ENCODE data around the gene LASP1. TPM values are rescaled to one million over a fixed set of nuclear protein-coding genes. Genes with fewer than 3 reads are reported as not detected.

LASP1 gene
- polyA plus RNA-seq, 1 donor (not counting 4 experiments of a cell fraction or from before 2014, with no cell fraction given): 88.1 TPM

GRCh38 chr17:38960402-38960801 lies 90.5 kb downstream of the LASP1 start:
- no peak overlapping the region for H3K9ac ChIP-seq (ENCODE audit: control insufficient read depth, extremely low read depth, insufficient read depth, low read length)
- no peak overlapping the region for H3K4me2 ChIP-seq (ENCODE audit: control insufficient read depth, extremely low read depth, insufficient read depth, low read depth, low read length)
- dilution Hi-C loops (cut with MboI; ENCODE audit: extremely low pct_ligation_motif_present, low sequenced_read_pairs): no loop called here
- DNase-seq (ENCODE audit: low read depth, low spot score) (no peak), FAIRE-seq (no peak)
- no peaks in the 10 kb centered on the region for H3K9me1 ChIP-seq (ENCODE audit: control insufficient read depth, extremely low read depth, insufficient read depth, low read length)
- no peaks in the 10 kb centered on the region for H3K36me3 ChIP-seq (ENCODE audit: control insufficient read depth in 2 of 2, extremely low read depth in 1 of 2, insufficient read depth in 2 of 2, low read length in 2 of 2)
- no peaks in the 10 kb centered on the region for H3K79me2 ChIP-seq (ENCODE audit: control insufficient read depth, insufficient read depth, low read length)
- H3K27me3 ChIP-seq (ENCODE audit: control insufficient read depth, extremely low read depth, insufficient read depth, low read length): no peaks in the 10 kb centered on the region
- TF ChIP-seq, protein P1, sequence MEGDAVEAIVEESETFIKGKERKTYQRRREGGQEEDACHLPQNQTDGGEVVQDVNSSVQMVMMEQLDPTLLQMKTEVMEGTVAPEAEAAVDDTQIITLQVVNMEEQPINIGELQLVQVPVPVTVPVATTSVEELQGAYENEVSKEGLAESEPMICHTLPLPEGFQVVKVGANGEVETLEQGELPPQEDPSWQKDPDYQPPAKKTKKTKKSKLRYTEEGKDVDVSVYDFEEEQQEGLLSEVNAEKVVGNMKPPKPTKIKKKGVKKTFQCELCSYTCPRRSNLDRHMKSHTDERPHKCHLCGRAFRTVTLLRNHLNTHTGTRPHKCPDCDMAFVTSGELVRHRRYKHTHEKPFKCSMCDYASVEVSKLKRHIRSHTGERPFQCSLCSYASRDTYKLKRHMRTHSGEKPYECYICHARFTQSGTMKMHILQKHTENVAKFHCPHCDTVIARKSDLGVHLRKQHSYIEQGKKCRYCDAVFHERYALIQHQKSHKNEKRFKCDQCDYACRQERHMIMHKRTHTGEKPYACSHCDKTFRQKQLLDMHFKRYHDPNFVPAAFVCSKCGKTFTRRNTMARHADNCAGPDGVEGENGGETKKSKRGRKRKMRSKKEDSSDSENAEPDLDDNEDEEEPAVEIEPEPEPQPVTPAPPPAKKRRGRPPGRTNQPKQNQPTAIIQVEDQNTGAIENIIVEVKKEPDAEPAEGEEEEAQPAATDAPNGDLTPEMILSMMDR (optimal IDR thresholded peaks at IDR 0.05 in 1 of 3, IDR thresholded peaks at IDR 0.05 in 1 of 3, conservative IDR thresholded peaks at IDR 0.05 in 1 of 3; ENCODE audit: extremely low read depth in 1 of 3, insufficient read depth in 2 of 3, low read length in 3 of 3): no peak
- TF ChIP-seq EZH2 (IDR thresholded peaks at IDR 0.05; ENCODE audit: low read length): no peak
- no peaks in the 10 kb centered on the region for H4K20me1 ChIP-seq (ENCODE audit: control insufficient read depth, extremely low read depth, insufficient read depth, low read length)
- no peak overlapping the region for H2AFZ ChIP-seq (ENCODE audit: control insufficient read depth, low read length)
- no peak overlapping the region for H3K4me3 ChIP-seq (ENCODE audit: control insufficient read depth in 2 of 3, extremely low read depth in 1 of 3, insufficient read depth in 2 of 3, low read depth in 1 of 3, low read length in 3 of 3)
- H3K4me1 ChIP-seq (ENCODE audit: control insufficient read depth, extremely low read depth, insufficient read depth, low read length): no peaks in the 10 kb centered on the region
- no peaks in the 10 kb centered on the region for H3K9me3 ChIP-seq (ENCODE audit: control insufficient read depth, low read depth, low read length)
- no peak overlapping the region for H3K27ac ChIP-seq (ENCODE audit: control insufficient read depth, insufficient read depth, low read length)

DNA sequence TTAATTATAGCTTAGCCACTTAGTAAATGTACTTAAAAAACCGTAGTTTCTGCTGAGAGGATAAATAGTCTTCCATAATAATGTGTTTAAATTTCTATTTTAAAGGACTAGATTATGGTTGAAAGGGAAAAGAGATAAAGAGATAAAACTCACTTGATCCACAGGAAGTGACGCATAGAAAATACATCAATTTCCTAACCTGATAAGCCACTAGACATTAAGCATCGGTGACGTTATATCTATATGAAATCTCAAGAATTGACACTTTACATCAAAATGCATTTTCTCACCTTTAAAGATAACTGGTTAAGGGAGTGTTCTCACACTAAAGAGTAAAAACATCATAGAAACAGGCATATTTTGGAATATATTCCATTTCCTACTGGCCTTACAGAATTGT lies 91.6 kb downstream of the LASP1 start:
- Histone ChIP-seq H2AFZ (ENCODE audit: control insufficient read depth, low read length) (no peak overlapping the region), H4K20me1 (ENCODE audit: control insufficient read depth, extremely low read depth, insufficient read depth, low read length) (no peaks in the 10 kb centered on the region), H3K9me3 (ENCODE audit: control insufficient read depth, low read depth, low read length) (no peaks in the 10 kb centered on the region), H3K79me2 (ENCODE audit: control insufficient read depth, insufficient read depth, low read length) (no peaks in the 10 kb centered on the region), H3K27me3 (ENCODE audit: control insufficient read depth, extremely low read depth, insufficient read depth, low read length) (no peaks in the 10 kb centered on the region), H3K9ac (ENCODE audit: control insufficient read depth, extremely low read depth, insufficient read depth, low read length) (no peak overlapping the region), H3K9me1 (ENCODE audit: control insufficient read depth, extremely low read depth, insufficient read depth, low read length) (no peaks in the 10 kb centered on the region), H3K27ac (ENCODE audit: control insufficient read depth, insufficient read depth, low read length) (no peak overlapping the region), H3K4me2 (ENCODE audit: control insufficient read depth, extremely low read depth, insufficient read depth, low read depth, low read length) (no peak overlapping the region), H3K4me1 (ENCODE audit: control insufficient read depth, extremely low read depth, insufficient read depth, low read length) (no peaks in the 10 kb centered on the region), H3K36me3 (ENCODE audit: control insufficient read depth in 2 of 2, extremely low read depth in 1 of 2, insufficient read depth in 2 of 2, low read length in 2 of 2) (no peaks in the 10 kb centered on the region), H3K4me3 (ENCODE audit: control insufficient read depth in 2 of 3, extremely low read depth in 1 of 3, insufficient read depth in 2 of 3, low read depth in 1 of 3, low read length in 3 of 3) (no peak overlapping the region)
- DNase-seq (ENCODE audit: low read depth, low spot score) (no peak), FAIRE-seq (no peak)
- TF ChIP-seq, protein P1 (optimal IDR thresholded peaks at IDR 0.05 in 1 of 3, IDR thresholded peaks at IDR 0.05 in 1 of 3, conservative IDR thresholded peaks at IDR 0.05 in 1 of 3; ENCODE audit: extremely low read depth in 1 of 3, insufficient read depth in 2 of 3, low read length in 3 of 3): no peak
- TF ChIP-seq EZH2 (IDR thresholded peaks at IDR 0.05; ENCODE audit: low read length): no peak
- dilution Hi-C loops (cut with MboI; ENCODE audit: extremely low pct_ligation_motif_present, low sequenced_read_pairs): no loop called here

Data from keratinocyte (primary cell).